HepG2 (cell line): Measurements from ENCODE around the gene PDRG1. TPM values are rescaled to one million over a fixed set of nuclear protein-coding genes. Genes with fewer than 3 reads are reported as not detected.

Experiments used
- CBFB ChIP-seq: sonication (generic); formaldehyde crosslinking; IDR thresholded peaks from 2 replicates; pipeline ENCODE4 v1.4.0; 2020; ENCODE audit warnings: missing genetic modification reagents
- FOXK1 ChIP-seq: sonication (generic); formaldehyde crosslinking; IDR thresholded peaks from 2 replicates; pipeline ENCODE4 v1.4.0; 2020; ENCODE audit warnings: low read depth, missing genetic modification reagents, borderline replicate concordance
- MAFG ChIP-seq: sonication (generic); formaldehyde crosslinking; IDR thresholded peaks from 2 replicates; pipeline ENCODE4 v1.5.1; 2020; ENCODE audit warnings: mild to moderate bottlenecking, missing genetic modification reagents
- NCOR1 ChIP-seq: fragments of 200-600 bp; sonication (generic); IDR thresholded peaks from 2 replicates; pipeline ENCODE4 v1.7.0; 2017; ENCODE audit warnings: antibody characterized with exemption, low read length, borderline replicate concordance
- TGIF2 ChIP-seq: IDR thresholded peaks from 2 replicates; pipeline ENCODE4 v1.6.1; 2016; ENCODE audit warnings: control low read depth, missing compliant biosample characterization
- TMF1 ChIP-seq: sonication (generic); formaldehyde crosslinking; IDR thresholded peaks from 2 replicates; pipeline ENCODE4 v1.8.1; 2022; ENCODE audit warnings: low read depth, missing genetic modification reagents
- ZBTB3 ChIP-seq: sonication (generic); formaldehyde crosslinking; IDR thresholded peaks from 2 replicates; pipeline ENCODE4 v1.4.0; 2020; ENCODE audit warnings: low read depth, mild to moderate bottlenecking, moderate library complexity, missing genetic modification reagents, borderline replicate concordance
- ZBTB7B ChIP-seq: sonication (generic); formaldehyde crosslinking; IDR thresholded peaks from 2 replicates; pipeline ENCODE4 v1.4.0; 2020; ENCODE audit warnings: missing genetic modification reagents
- ZNF567 ChIP-seq: sonication (generic); formaldehyde crosslinking; IDR thresholded peaks from 2 replicates; pipeline ENCODE4 v1.8.1; 2023; ENCODE audit warnings: mild to moderate bottlenecking, missing genetic modification reagents, borderline replicate concordance
- polyA plus RNA-seq, 8 experiments: library from polyadenylated mRNA; depleted of rRNA in 3 of 8; stranded (reverse) in 7 of 8; unstranded in 1 of 8; fragments of >200 nt; fragmentation: Illumina TruSeq in 4 of 8; extraction: Trizol in 4 of 8; gene quantifications; 2 replicates each; pipeline versions ENCODE4 v1.2.1 to v1.2.3, GENCODE V29; 2011 to 2016; ENCODE audit warnings: low read depth in 4 of 8, missing spikeins in 1 of 8, mixed read lengths in 1 of 8; ENCODE audit not compliant: insufficient read depth in 1 of 8
- total RNA-seq, 5 experiments: library from RNA; depleted of rRNA; stranded (reverse); fragments of >200 nt; fragmentation: Illumina TruSeq; extraction: Trizol; gene quantifications; 2 replicates each; pipeline ENCODE4 v1.2.3, GENCODE V29; 2016; ENCODE audit warnings: low read depth in 1 of 5
- TF ChIP-seq, protein P1 (sequence below): sonication (generic); formaldehyde crosslinking; IDR thresholded peaks from 2 replicates; pipeline ENCODE4 v1.4.0; 2020; ENCODE audit warnings: missing genetic modification reagents, mild to moderate bottlenecking, borderline replicate concordance
- TF ChIP-seq, protein P2 (sequence below): sonication (generic); formaldehyde crosslinking; IDR thresholded peaks from 2 replicates; pipeline ENCODE4 v1.4.0; 2020; ENCODE audit warnings: missing genetic modification reagents, borderline replicate concordance
- TF ChIP-seq, protein P3 (sequence below): sonication (generic); formaldehyde crosslinking; IDR thresholded peaks from 2 replicates; pipeline ENCODE4 v1.4.0; 2020; ENCODE audit warnings: missing genetic modification reagents
- TF ChIP-seq, protein P4 (sequence below), 2 experiments: sonication (generic) in 1 of 2; formaldehyde crosslinking in 1 of 2; IDR thresholded peaks; 2 replicates each; pipeline versions ENCODE4 v1.5.1 to v1.6.1; 2011 to 2020; ENCODE audit warnings: borderline replicate concordance in 1 of 2, low read depth in 1 of 2, low read length in 1 of 2, mild to moderate bottlenecking in 1 of 2, missing genetic modification reagents in 1 of 2, moderate library complexity in 1 of 2
- TF ChIP-seq, protein P5 (sequence below): IDR thresholded peaks from 2 replicates; pipeline ENCODE4 v1.6.1; 2018; ENCODE audit warnings: missing genetic modification reagents
- TF ChIP-seq, protein P6 (sequence below): sonication (generic); formaldehyde crosslinking; IDR thresholded peaks from 2 replicates; pipeline ENCODE4 v1.4.0; 2020; ENCODE audit warnings: missing genetic modification reagents

The PDRG1 gene
- total and polyA plus RNA-seq, 2 of the 13 experiments (the other 11 are each of a cell fraction or from before 2014, with no cell fraction given) = 16.6 to 18.0 TPM

DNA sequence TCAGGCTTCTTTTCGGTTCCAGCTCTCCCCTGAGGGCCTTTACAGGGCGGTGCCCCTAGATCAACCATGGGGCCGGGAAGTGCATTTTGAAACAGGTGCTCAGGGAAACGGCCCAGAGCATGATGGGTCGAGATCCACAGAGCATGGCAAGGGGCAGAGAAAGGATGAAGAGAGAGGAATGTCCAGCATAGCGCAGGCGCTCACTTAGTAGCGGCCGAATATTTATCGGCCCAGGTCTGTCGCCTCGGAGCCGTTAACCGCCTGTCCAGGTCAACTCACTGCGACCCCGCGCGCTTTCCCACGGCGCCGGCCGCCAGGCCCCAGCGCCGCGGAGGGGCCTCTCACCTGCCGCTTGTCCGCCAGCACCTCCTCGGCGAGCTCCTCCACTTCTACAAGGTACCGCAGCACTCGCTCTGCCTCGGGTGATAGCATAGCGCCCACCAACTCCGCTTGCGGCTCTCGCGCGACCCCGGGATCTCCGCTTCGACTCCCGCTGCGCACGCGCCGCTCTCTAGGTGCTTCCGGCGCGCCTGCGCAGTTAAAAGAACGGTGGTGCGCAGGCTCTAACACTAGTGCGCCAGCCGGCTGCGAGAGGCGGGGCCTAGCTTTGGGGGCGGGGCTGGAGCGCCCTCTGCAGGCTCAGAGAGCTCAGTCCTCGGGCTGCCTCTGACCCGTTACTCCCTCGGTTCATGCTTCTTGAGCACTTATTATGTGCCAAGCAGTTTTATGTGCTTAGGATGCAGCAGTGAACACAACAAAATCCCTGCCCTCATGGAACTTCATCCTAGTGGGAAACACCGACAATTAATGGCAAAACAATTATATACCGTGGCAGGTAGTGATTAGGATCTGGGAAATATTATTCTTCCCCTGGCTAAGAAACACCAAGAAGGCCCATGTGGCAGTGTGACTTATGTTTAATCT is at the start of gene PDRG1 (continued):
- TF ChIP-seq ZNF567 (CRISPR knock-in tag) (peak; percentile 92; the same call in 1 of the 2 replicates), ZBTB7B (peak; percentile 85), NCOR1 (no peak), FOXK1 (CRISPR knock-in tag) (peak; percentile 79; the same call in 1 of the 2 replicates), CBFB (CRISPR knock-in tag) (peak; percentile 58; the same call in 1 of the 2 replicates), TMF1 (CRISPR knock-in tag) (peak; percentile 93), TGIF2 (peak; percentile 46), ZBTB3 (CRISPR knock-in tag) (peak; percentile 26; the same call in 1 of the 2 replicates), MAFG (CRISPR knock-in tag) (no peak)
- TF ChIP-seq, protein P1, sequence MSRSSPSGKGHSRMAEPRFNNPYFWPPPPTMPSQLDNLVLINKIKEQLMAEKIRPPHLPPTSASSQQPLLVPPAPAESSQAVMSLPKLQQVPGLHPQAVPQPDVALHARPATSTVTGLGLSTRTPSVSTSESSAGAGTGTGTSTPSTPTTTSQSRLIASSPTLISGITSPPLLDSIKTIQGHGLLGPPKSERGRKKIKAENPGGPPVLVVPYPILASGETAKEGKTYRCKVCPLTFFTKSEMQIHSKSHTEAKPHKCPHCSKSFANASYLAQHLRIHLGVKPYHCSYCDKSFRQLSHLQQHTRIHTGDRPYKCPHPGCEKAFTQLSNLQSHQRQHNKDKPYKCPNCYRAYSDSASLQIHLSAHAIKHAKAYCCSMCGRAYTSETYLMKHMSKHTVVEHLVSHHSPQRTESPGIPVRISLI (CRISPR knock-in tag) = no peak; the same call in 1 of the 2 replicates
- TF ChIP-seq, protein P2, sequence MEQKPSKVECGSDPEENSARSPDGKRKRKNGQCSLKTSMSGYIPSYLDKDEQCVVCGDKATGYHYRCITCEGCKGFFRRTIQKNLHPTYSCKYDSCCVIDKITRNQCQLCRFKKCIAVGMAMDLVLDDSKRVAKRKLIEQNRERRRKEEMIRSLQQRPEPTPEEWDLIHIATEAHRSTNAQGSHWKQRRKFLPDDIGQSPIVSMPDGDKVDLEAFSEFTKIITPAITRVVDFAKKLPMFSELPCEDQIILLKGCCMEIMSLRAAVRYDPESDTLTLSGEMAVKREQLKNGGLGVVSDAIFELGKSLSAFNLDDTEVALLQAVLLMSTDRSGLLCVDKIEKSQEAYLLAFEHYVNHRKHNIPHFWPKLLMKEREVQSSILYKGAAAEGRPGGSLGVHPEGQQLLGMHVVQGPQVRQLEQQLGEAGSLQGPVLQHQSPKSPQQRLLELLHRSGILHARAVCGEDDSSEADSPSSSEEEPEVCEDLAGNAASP (CRISPR knock-in tag) = peak; percentile 77; the same call in 1 of the 2 replicates
- TF ChIP-seq, protein P3, sequence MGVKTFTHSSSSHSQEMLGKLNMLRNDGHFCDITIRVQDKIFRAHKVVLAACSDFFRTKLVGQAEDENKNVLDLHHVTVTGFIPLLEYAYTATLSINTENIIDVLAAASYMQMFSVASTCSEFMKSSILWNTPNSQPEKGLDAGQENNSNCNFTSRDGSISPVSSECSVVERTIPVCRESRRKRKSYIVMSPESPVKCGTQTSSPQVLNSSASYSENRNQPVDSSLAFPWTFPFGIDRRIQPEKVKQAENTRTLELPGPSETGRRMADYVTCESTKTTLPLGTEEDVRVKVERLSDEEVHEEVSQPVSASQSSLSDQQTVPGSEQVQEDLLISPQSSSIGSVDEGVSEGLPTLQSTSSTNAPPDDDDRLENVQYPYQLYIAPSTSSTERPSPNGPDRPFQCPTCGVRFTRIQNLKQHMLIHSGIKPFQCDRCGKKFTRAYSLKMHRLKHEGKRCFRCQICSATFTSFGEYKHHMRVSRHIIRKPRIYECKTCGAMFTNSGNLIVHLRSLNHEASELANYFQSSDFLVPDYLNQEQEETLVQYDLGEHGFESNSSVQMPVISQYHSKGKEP (CRISPR knock-in tag) = no peak
- TF ChIP-seq, protein P4, sequence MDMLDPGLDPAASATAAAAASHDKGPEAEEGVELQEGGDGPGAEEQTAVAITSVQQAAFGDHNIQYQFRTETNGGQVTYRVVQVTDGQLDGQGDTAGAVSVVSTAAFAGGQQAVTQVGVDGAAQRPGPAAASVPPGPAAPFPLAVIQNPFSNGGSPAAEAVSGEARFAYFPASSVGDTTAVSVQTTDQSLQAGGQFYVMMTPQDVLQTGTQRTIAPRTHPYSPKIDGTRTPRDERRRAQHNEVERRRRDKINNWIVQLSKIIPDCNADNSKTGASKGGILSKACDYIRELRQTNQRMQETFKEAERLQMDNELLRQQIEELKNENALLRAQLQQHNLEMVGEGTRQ (IDR thresholded peaks at IDR 0.05; ENCODE audit: low read depth, low read length) = no peak
- TF ChIP-seq, protein P4 (CRISPR knock-in tag; IDR thresholded peaks at IDR 0.05; ENCODE audit: borderline replicate concordance) = no peak; the same call in 1 of the 2 replicates
- TF ChIP-seq, protein P5, sequence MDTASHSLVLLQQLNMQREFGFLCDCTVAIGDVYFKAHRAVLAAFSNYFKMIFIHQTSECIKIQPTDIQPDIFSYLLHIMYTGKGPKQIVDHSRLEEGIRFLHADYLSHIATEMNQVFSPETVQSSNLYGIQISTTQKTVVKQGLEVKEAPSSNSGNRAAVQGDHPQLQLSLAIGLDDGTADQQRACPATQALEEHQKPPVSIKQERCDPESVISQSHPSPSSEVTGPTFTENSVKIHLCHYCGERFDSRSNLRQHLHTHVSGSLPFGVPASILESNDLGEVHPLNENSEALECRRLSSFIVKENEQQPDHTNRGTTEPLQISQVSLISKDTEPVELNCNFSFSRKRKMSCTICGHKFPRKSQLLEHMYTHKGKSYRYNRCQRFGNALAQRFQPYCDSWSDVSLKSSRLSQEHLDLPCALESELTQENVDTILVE (CRISPR knock-in tag) = peak; percentile 72; the same call in 1 of the 2 replicates
- TF ChIP-seq, protein P6, sequence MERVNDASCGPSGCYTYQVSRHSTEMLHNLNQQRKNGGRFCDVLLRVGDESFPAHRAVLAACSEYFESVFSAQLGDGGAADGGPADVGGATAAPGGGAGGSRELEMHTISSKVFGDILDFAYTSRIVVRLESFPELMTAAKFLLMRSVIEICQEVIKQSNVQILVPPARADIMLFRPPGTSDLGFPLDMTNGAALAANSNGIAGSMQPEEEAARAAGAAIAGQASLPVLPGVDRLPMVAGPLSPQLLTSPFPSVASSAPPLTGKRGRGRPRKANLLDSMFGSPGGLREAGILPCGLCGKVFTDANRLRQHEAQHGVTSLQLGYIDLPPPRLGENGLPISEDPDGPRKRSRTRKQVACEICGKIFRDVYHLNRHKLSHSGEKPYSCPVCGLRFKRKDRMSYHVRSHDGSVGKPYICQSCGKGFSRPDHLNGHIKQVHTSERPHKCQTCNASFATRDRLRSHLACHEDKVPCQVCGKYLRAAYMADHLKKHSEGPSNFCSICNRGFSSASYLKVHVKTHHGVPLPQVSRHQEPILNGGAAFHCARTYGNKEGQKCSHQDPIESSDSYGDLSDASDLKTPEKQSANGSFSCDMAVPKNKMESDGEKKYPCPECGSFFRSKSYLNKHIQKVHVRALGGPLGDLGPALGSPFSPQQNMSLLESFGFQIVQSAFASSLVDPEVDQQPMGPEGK (CRISPR knock-in tag) = peak; percentile 59
